Measurements from ENCODE around the gene MTUS2.

DNA sequence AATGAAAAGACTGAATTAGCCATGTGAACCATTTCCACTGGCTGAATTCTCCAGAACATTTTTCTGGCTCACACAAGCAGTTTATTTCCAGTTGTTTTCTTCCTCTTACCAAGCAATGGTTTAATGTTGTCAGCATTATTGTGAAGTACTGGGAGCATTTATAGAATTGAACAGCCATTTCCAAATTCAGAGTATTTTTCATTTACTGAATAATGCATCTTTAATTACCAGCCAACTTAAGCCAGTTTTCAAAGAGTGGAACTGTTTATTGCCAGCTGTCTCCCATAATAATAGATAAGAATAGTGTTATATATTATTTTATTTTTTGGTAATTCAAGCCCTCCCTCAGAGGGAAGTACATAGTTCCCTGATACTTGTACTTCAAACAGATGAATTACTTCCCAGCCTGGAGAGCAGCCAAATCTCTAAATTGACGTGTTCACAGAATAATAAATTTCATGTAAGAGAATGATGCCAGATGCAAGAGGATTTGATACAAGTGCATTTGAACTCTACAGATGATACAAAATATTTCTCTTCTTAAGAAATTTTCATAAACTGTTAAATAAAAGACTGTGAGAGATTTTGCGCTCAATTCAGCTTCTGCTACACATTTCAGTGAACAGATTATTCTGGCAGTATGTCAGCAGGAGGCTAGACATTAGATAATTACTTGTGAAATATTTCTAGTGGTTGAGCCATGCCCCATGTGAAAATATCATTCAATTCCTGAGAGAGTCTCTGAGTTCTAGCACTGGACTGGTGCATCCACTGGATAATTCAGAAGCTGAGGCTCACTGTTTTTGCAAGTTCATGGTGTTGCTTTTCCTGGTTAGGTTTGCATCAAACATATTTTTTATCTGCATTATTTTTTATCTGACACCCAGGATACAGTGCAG lies 459.5 kb downstream of the MTUS2 start:
- TF ChIP-seq, protein P1, sequence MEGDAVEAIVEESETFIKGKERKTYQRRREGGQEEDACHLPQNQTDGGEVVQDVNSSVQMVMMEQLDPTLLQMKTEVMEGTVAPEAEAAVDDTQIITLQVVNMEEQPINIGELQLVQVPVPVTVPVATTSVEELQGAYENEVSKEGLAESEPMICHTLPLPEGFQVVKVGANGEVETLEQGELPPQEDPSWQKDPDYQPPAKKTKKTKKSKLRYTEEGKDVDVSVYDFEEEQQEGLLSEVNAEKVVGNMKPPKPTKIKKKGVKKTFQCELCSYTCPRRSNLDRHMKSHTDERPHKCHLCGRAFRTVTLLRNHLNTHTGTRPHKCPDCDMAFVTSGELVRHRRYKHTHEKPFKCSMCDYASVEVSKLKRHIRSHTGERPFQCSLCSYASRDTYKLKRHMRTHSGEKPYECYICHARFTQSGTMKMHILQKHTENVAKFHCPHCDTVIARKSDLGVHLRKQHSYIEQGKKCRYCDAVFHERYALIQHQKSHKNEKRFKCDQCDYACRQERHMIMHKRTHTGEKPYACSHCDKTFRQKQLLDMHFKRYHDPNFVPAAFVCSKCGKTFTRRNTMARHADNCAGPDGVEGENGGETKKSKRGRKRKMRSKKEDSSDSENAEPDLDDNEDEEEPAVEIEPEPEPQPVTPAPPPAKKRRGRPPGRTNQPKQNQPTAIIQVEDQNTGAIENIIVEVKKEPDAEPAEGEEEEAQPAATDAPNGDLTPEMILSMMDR (IDR thresholded peaks at IDR 0.05 in 2 of 3, conservative IDR thresholded peaks at IDR 0.05 in 1 of 3; ENCODE audit: control insufficient read depth in 2 of 3, extremely low read depth in 1 of 3, insufficient read depth in 1 of 3, low read depth in 3 of 3, low read length in 3 of 3): no peak
- no peak for TF ChIP-seq NFIC (IDR thresholded peaks at IDR 0.05; ENCODE audit: low read depth, low read length)
- no peak for TF ChIP-seq ZNF24 (IDR thresholded peaks at IDR 0.05)
- TF ChIP-seq, protein P2, sequence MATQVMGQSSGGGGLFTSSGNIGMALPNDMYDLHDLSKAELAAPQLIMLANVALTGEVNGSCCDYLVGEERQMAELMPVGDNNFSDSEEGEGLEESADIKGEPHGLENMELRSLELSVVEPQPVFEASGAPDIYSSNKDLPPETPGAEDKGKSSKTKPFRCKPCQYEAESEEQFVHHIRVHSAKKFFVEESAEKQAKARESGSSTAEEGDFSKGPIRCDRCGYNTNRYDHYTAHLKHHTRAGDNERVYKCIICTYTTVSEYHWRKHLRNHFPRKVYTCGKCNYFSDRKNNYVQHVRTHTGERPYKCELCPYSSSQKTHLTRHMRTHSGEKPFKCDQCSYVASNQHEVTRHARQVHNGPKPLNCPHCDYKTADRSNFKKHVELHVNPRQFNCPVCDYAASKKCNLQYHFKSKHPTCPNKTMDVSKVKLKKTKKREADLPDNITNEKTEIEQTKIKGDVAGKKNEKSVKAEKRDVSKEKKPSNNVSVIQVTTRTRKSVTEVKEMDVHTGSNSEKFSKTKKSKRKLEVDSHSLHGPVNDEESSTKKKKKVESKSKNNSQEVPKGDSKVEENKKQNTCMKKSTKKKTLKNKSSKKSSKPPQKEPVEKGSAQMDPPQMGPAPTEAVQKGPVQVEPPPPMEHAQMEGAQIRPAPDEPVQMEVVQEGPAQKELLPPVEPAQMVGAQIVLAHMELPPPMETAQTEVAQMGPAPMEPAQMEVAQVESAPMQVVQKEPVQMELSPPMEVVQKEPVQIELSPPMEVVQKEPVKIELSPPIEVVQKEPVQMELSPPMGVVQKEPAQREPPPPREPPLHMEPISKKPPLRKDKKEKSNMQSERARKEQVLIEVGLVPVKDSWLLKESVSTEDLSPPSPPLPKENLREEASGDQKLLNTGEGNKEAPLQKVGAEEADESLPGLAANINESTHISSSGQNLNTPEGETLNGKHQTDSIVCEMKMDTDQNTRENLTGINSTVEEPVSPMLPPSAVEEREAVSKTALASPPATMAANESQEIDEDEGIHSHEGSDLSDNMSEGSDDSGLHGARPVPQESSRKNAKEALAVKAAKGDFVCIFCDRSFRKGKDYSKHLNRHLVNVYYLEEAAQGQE (IDR thresholded peaks at IDR 0.05; ENCODE audit: low read depth, low read length): no peak
